Neural cell (in vitro differentiated cells): ENCODE results near the gene CTDP1.

ENCODE experiments used
- EP300 ChIP-seq: fragments of 450-650 bp; conservative IDR thresholded peaks from 2 replicates; pipeline ENCODE4 v1.6.1; 2014; ENCODE audit warnings: antibody characterized with exemption, mild to moderate bottlenecking, moderate library complexity; ENCODE audit not compliant: poor library complexity, severe bottlenecking
- TF ChIP-seq, protein P1 (sequence below): IDR thresholded peaks from 2 replicates; pipeline ENCODE4 v1.6.1; 2012; ENCODE audit warnings: borderline replicate concordance

DNA sequence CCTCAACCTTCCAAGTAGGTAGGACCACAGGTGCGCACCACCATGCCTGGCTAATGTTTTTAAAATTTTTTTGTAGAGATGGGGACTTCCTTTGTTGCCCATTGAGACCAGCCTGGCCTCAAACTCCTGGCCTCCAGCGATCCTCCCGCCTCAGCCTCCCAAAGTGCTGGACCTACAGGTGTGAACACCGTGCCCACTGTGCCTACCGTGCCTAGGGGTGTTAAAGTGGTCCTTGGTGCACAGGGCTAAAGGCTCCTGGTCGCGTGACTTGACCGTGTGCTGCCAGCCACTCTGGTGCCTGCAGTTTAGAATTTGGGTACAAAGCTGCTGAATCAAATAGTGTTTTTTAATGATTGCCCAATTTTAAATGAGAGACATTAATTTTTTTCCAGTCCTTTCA is 67.1 kb downstream of the CTDP1 start:
- no peak for TF ChIP-seq EP300
- TF ChIP-seq, protein P1, sequence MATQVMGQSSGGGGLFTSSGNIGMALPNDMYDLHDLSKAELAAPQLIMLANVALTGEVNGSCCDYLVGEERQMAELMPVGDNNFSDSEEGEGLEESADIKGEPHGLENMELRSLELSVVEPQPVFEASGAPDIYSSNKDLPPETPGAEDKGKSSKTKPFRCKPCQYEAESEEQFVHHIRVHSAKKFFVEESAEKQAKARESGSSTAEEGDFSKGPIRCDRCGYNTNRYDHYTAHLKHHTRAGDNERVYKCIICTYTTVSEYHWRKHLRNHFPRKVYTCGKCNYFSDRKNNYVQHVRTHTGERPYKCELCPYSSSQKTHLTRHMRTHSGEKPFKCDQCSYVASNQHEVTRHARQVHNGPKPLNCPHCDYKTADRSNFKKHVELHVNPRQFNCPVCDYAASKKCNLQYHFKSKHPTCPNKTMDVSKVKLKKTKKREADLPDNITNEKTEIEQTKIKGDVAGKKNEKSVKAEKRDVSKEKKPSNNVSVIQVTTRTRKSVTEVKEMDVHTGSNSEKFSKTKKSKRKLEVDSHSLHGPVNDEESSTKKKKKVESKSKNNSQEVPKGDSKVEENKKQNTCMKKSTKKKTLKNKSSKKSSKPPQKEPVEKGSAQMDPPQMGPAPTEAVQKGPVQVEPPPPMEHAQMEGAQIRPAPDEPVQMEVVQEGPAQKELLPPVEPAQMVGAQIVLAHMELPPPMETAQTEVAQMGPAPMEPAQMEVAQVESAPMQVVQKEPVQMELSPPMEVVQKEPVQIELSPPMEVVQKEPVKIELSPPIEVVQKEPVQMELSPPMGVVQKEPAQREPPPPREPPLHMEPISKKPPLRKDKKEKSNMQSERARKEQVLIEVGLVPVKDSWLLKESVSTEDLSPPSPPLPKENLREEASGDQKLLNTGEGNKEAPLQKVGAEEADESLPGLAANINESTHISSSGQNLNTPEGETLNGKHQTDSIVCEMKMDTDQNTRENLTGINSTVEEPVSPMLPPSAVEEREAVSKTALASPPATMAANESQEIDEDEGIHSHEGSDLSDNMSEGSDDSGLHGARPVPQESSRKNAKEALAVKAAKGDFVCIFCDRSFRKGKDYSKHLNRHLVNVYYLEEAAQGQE: no peak
